Liver (tissue), 9 donors: Measurements from ENCODE around the gene DIPK1C. TPM values are rescaled to one million over a fixed set of nuclear protein-coding genes. Genes with fewer than 3 reads are reported as not detected.
A peak's percentile ranks its signal among the peaks of the same experiment; 100 is the strongest.
"Not testable (repeated sequence)": the region's sequence is repeated elsewhere in the genome, so short reads cannot be mapped to it uniquely, and the experiment has no call there.

ENCODE experiments used
- DNase-seq: peaks from one replicate; pipeline ENCODE4 v3.0.0-alpha.2; 2017; ENCODE audit warnings: low spot score
- H3K27ac ChIP-seq, 2 donors: one replicate each; pipeline ENCODE4 v1.7.0; 2013; ENCODE audit warnings: inconsistent platforms in 2 of 2, low read length in 2 of 2, control low read depth in 1 of 2, low read depth in 1 of 2, mild to moderate bottlenecking in 1 of 2
- H3K27me3 ChIP-seq, 4 donors: one replicate each; pipeline versions ENCODE4 v1.6.1 to v1.7.0; 2013; ENCODE audit warnings: low read length in 3 of 4, inconsistent platforms in 1 of 4, mild to moderate bottlenecking in 1 of 4, moderate library complexity in 1 of 4; ENCODE audit not compliant: control insufficient read depth in 4 of 4, insufficient read depth in 4 of 4
- H3K36me3 ChIP-seq, 4 donors: one replicate each; pipeline versions ENCODE4 v1.6.1 to v1.7.0; 2013; ENCODE audit warnings: low read length in 3 of 4, mild to moderate bottlenecking in 3 of 4, low read depth in 1 of 4, moderate library complexity in 1 of 4; ENCODE audit not compliant: control insufficient read depth in 4 of 4, insufficient read depth in 3 of 4
- H3K4me1 ChIP-seq, 4 donors: one replicate each; pipeline versions ENCODE4 v1.6.1 to v1.7.0; 2013; ENCODE audit warnings: low read length in 3 of 4, mild to moderate bottlenecking in 3 of 4, moderate library complexity in 1 of 4; ENCODE audit not compliant: control insufficient read depth in 4 of 4, insufficient read depth in 4 of 4
- H3K4me3 ChIP-seq, 3 donors: one replicate each; pipeline versions ENCODE4 v1.6.1 to v1.7.0; 2013; ENCODE audit warnings: low read length in 3 of 3, control low read depth in 1 of 3, low read depth in 1 of 3, mild to moderate bottlenecking in 1 of 3
- H3K9ac ChIP-seq, 2 donors: one replicate each; pipeline ENCODE4 v1.7.0; 2013; ENCODE audit warnings: low read length in 2 of 2, mild to moderate bottlenecking in 2 of 2, moderate library complexity in 2 of 2, control low read depth in 1 of 2, low read depth in 1 of 2
- H3K9me3 ChIP-seq, 4 donors: one replicate each; pipeline versions ENCODE4 v1.6.1 to v1.7.0; 2013; ENCODE audit warnings: low read length in 3 of 4; ENCODE audit not compliant: control insufficient read depth in 4 of 4
- ATF3 ChIP-seq: IDR thresholded peaks from 2 replicates; pipeline ENCODE4 v1.6.1; 2016; ENCODE audit warnings: antibody characterized with exemption
- CTCF ChIP-seq: fragments of 150-350 bp; IDR thresholded peaks from 2 replicates; pipeline ENCODE4 v1.5.1; 2017; ENCODE audit warnings: improper control_type of control experiment, low read depth, low read length; ENCODE audit not compliant: missing input control
- FOXA1 ChIP-seq: IDR thresholded peaks from 2 replicates; pipeline ENCODE4 v1.6.1; 2016; ENCODE audit warnings: antibody characterized with exemption
- FOXA2 ChIP-seq: IDR thresholded peaks from 2 replicates; pipeline ENCODE4 v1.6.1; 2016; ENCODE audit warnings: antibody characterized with exemption
- GABPA ChIP-seq, 2 donors: IDR thresholded peaks in 1 of 2; conservative IDR thresholded peaks in 1 of 2; 2 replicates each; pipeline ENCODE4 v1.6.1; 2016; ENCODE audit warnings: antibody characterized with exemption in 2 of 2, mild to moderate bottlenecking in 1 of 2, moderate library complexity in 1 of 2
- HNF4A ChIP-seq, 2 donors: conservative IDR thresholded peaks; 2 replicates each; pipeline ENCODE4 v1.6.1; 2016; ENCODE audit warnings: antibody characterized with exemption in 2 of 2, mild to moderate bottlenecking in 2 of 2
- HNF4G ChIP-seq: IDR thresholded peaks from 2 replicates; pipeline ENCODE4 v1.6.1; 2016; ENCODE audit warnings: antibody characterized with exemption
- JUND ChIP-seq, 2 donors: IDR thresholded peaks; 2 replicates each; pipeline ENCODE4 v1.6.1; 2016; ENCODE audit warnings: antibody characterized with exemption in 2 of 2
- MAX ChIP-seq: IDR thresholded peaks from 2 replicates; pipeline ENCODE4 v1.6.1; 2016; ENCODE audit warnings: antibody characterized with exemption
- REST ChIP-seq: IDR thresholded peaks from 2 replicates; pipeline ENCODE4 v1.6.1; 2016; ENCODE audit warnings: antibody characterized with exemption, mild to moderate bottlenecking
- SP1 ChIP-seq: IDR thresholded peaks from 2 replicates; pipeline ENCODE4 v1.6.1; 2018; ENCODE audit warnings: antibody characterized with exemption, mild to moderate bottlenecking
- YY1 ChIP-seq: IDR thresholded peaks from 2 replicates; pipeline ENCODE4 v1.6.1; 2016; ENCODE audit warnings: antibody characterized with exemption, mild to moderate bottlenecking
- ZBTB33 ChIP-seq: IDR thresholded peaks from 2 replicates; pipeline ENCODE4 v1.6.1; 2016; ENCODE audit warnings: antibody characterized with exemption
- WGBS: extraction: QIAGEN DNeasy Blood & Tissue Kit; methylation state at CpG from one replicate; pipeline ENCODE4 v1.1.7; 2013; 5-methylcytosine and 5-hydroxymethylcytosine counted together
- polyA plus RNA-seq, 2 donors: library from polyadenylated mRNA; stranded (reverse) in 1 of 2; unstranded in 1 of 2; fragments of 200-250 nt in 1 of 2; fragments of >200 nt in 1 of 2; fragmentation: Nextera tagmentation in 1 of 2; extraction: Ambion mirVana in 1 of 2; gene quantifications; one replicate each; pipeline versions ENCODE4 v1.2.1 to v1.2.3, GENCODE V29; 2013 to 2015
- total RNA-seq, 2 donors: library from RNA; depleted of rRNA; stranded (reverse); fragments of >200 nt; gene quantifications; one replicate each; pipeline ENCODE4 v1.2.3, GENCODE V29; 2014
- donor health status: healthy.
- donor health status: healthy.
- donor health status: healthy.
- donor health status: healthy.
- donor health status: healthy.

The DIPK1C gene
- total and polyA plus RNA-seq, 4 donors: 0.06 to 0.19 (median 0.08) TPM; not detected in 1

- peaks cover 4 to 33% (median 21%) of the 10 kb centered on the region in 4 donors for H3K4me1 ChIP-seq
These were observed 46.0 kb upstream of the DIPK1C start for GRCh38 chr18:74503137-74503536.

GRCh38 chr18:74501386-74501785 lies 44.3 kb upstream of the DIPK1C start:
- WGBS: 67% methylated on average over 4 of the region's 4 CpGs
- Histone ChIP-seq H3K4me1 (peaks cover 5 to 46% (median 35%) of the 10 kb centered on the region in 4 donors), H3K27me3 (no peaks in the 10 kb centered on the region), H3K36me3 (peaks cover 11 to 25% (median 21%) of the 10 kb centered on the region in 4 donors), H3K27ac (peak overlapping the region; percentile 96 to 97), H3K9me3 (no peaks in the 10 kb centered on the region), H3K4me3 (peak overlapping the region; percentile 23 to 51 (median 43)), H3K9ac (peak overlapping the region; percentile 79 to 82)
- TF ChIP-seq YY1: no peak
- no peak for DNase-seq

More at GRCh38 chr18:74503137-74503536, 46.0 kb upstream of the DIPK1C start:
- no peak overlapping the region for H3K4me3 ChIP-seq
- H3K9me3 ChIP-seq: no peaks in the 10 kb centered on the region
- H3K27ac ChIP-seq: no peak overlapping the region
- DNase-seq: no peak
- no peak overlapping the region for H3K9ac ChIP-seq
- WGBS: 81% methylated on average over 4 of the region's 4 CpGs
- peaks cover 21 to 42% (median 36%) of the 10 kb centered on the region in 4 donors for H3K36me3 ChIP-seq
- no peaks in the 10 kb centered on the region for H3K27me3 ChIP-seq
- TF ChIP-seq GABPA (IDR thresholded peaks at IDR 0.05 in 1 of 2, conservative IDR thresholded peaks at IDR 0.05 in 1 of 2): no peak

- 19% methylated on average over 8 of the region's 8 CpGs for WGBS
- H3K9ac ChIP-seq: peak overlapping the region; percentile 82 to 96
- not testable (repeated sequence) for DNase-seq, H3K9me3 ChIP-seq, H3K27me3 ChIP-seq
- peak overlapping the region; percentile 96 to 97 for H3K27ac ChIP-seq
- TF ChIP-seq REST: peak; percentile 17
- TF ChIP-seq HNF4A (conservative IDR thresholded peaks at IDR 0.05): peak in 1 of 2 donors; percentile 35
- H3K36me3 ChIP-seq: peaks cover 8 to 22% (median 20%) of the 10 kb centered on the region in 4 donors
- H3K4me1 ChIP-seq: peaks cover 5 to 46% (median 35%) of the 10 kb centered on the region in 4 donors
- H3K4me3 ChIP-seq: peak overlapping the region in 2 of 3 donors; percentile 23 to 43
These were observed 43.7 kb upstream of the DIPK1C start for GRCh38 chr18:74500774-74501173.

- Histone ChIP-seq H3K9me3 (no peaks in the 10 kb centered on the region), H3K9ac (peak overlapping the region in 1 of 2 donors; percentile 96), H3K4me1 (peaks cover 5 to 46% (median 35%) of the 10 kb centered on the region in 4 donors), H3K4me3 (peak overlapping the region; percentile 17 to 61 (median 37)), H3K27me3 (no peaks in the 10 kb centered on the region), H3K27ac (peak overlapping the region; percentile 96 to 97), H3K36me3 (peaks cover 5 to 20% (median 18%) of the 10 kb centered on the region in 4 donors)
- DNase-seq: no peak
- 45% methylated on average over 6 of the region's 6 CpGs for WGBS
- TF ChIP-seq FOXA2 (no peak), MAX (no peak), CTCF (no peak), JUND (IDR thresholded peaks at IDR 0.05) (no peak), ATF3 (no peak), SP1 (no peak), FOXA1 (no peak), YY1 (no peak), HNF4G (no peak), GABPA (IDR thresholded peaks at IDR 0.05 in 1 of 2, conservative IDR thresholded peaks at IDR 0.05 in 1 of 2) (no peak), ZBTB33 (no peak)
These were observed 43.3 kb upstream of the DIPK1C start for GRCh38 chr18:74500372-74500771.
